Activated T-cell treated with anti-CD3 and anti-CD28 coated beads, Interleukin-2, amount 50 U/mL, for 72 hours (primary cell): ENCODE measurements around the gene ATP6V0E2. TPM values are rescaled to one million over a fixed set of nuclear protein-coding genes. Genes with fewer than 3 reads are reported as not detected.
"Not testable (repeated sequence)": the region's sequence is repeated elsewhere in the genome, so short reads cannot be mapped to it uniquely, and the experiment has no call there.

ENCODE experiments used
- ATAC-seq, 2 donors: fragments of 150-1000 bp; cut with Tn5 transposase; replicated peaks in 1 of 2; 2 replicates each; pipeline ENCODE4 v1.10.0; 2021; ENCODE audit warnings: moderate library complexity in 2 of 2, mild to moderate bottlenecking in 1 of 2
- DNase-seq, 2 donors: peaks; one replicate each; pipeline ENCODE4 v3.0.0; 2021 to 2022; ENCODE audit warnings: mixed read lengths in 1 of 2
- H3K27ac Mint-ChIP-seq: one replicate; pipeline ENCODE4 v1.8.0; 2022; ENCODE audit warnings: mild to moderate bottlenecking, moderate library complexity, mixed read lengths
- H3K27me3 Mint-ChIP-seq: one replicate; pipeline ENCODE4 v1.8.0; 2022; ENCODE audit warnings: low read depth, mixed read lengths
- H3K36me3 Mint-ChIP-seq, 2 donors: one replicate each; pipeline ENCODE4 v1.8.0; 2022; ENCODE audit warnings: mixed read lengths in 2 of 2, mild to moderate bottlenecking in 1 of 2; ENCODE audit not compliant: insufficient read depth in 2 of 2
- H3K4me1 Mint-ChIP-seq: one replicate; pipeline ENCODE4 v1.8.0; 2022; ENCODE audit warnings: low read depth, mixed read lengths
- H3K4me3 Mint-ChIP-seq, 2 donors: one replicate each; pipeline ENCODE4 v1.8.0; 2022; ENCODE audit warnings: mild to moderate bottlenecking in 2 of 2, mixed read lengths in 2 of 2, moderate library complexity in 2 of 2
- H3K9me3 Mint-ChIP-seq, 2 donors: one replicate each; pipeline ENCODE4 v1.8.0; 2022; ENCODE audit warnings: mixed read lengths in 2 of 2
- total RNA-seq, 2 donors: library from RNA; stranded (reverse); gene quantifications; one replicate each; pipeline ENCODE4 v1.2.3, GENCODE V29; 2022

Gene ATP6V0E2
- total RNA-seq, 2 donors from 2014 or later = 43.4 to 44.5 TPM

GRCh38 chr7:149881328-149882247 lies 7.8 kb downstream of the ATP6V0E2 start:
- ATAC-seq (no peak), DNase-seq (no peak)
- H3K4me3 Mint-ChIP-seq = no peak overlapping the region
- no peaks in the 10 kb centered on the region for H3K36me3 Mint-ChIP-seq
- peaks cover 19% of the 10 kb centered on the region for H3K4me1 Mint-ChIP-seq
- H3K27ac Mint-ChIP-seq = no peak overlapping the region
- no peaks in the 10 kb centered on the region for H3K9me3 Mint-ChIP-seq
- no peaks in the 10 kb centered on the region for H3K27me3 Mint-ChIP-seq

DNA sequence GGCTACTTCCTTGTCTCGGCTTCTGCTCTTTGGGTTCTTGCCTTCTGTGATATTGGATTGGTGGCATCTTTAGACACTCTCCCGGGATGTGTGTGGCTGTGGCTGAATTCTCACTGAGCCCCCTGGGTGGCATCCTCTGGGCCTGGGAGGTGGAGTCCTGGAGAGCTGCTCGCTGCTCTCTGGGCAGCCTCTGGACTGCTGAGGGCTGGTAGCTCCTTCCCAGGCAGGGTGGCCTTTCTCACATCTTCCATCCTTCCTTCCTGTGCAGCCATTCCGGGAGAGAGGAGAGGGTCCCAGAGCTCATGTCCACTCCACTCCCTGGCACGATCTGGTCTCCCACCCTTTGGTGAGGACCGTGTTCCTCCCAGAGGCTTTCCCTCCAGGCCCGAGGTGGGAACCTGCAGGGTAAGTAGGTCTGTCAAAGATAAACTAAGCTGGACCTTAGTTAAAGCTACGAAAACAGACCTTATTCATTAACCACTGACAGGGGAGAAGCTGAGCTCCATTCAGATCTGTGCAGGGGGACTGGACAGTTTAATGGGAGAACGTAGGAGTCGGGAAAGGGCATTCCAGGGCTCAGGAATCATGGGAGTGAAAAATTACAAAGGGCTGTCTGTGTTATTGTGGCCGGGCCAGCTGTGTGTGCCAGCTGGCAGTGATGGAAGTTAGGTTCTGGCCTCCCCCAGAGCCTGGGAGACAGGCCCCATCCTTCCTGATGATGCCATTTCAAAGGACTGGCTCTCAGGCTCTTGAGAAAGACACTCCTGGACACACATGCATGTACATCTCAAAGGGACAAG lies 8.7 kb downstream of the ATP6V0E2 start:
- Mint-ChIP-seq H3K27ac (no peak overlapping the region), H3K36me3 (no peaks in the 10 kb centered on the region), H3K4me1 (peaks cover 19% of the 10 kb centered on the region), H3K9me3 (no peaks in the 10 kb centered on the region), H3K27me3 (no peaks in the 10 kb centered on the region), H3K4me3 (no peak overlapping the region)
- ATAC-seq = no peak
- no peak for DNase-seq

DNA sequence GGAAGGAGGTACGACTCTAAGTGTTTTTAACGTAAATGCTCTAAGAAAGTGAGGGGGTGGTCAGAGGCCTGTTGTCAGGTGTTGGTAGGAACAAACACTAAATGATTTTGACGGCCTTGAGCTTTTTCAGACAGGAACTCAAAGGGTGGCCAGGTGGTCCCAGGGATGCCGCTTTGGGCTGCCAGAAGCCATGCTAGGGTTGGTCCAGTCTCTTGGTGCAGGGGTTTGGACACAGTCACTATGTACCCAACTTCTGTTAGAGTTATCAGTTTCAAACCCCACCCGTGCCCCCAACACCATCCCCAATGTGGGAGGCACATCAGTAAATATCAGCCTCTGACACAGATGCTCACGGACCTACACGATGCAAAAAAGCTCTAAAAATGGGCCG lies 9.3 kb downstream of the ATP6V0E2 start:
- no peak for ATAC-seq
- no peak overlapping the region for H3K27ac Mint-ChIP-seq
- no peaks in the 10 kb centered on the region for H3K27me3 Mint-ChIP-seq

DNA sequence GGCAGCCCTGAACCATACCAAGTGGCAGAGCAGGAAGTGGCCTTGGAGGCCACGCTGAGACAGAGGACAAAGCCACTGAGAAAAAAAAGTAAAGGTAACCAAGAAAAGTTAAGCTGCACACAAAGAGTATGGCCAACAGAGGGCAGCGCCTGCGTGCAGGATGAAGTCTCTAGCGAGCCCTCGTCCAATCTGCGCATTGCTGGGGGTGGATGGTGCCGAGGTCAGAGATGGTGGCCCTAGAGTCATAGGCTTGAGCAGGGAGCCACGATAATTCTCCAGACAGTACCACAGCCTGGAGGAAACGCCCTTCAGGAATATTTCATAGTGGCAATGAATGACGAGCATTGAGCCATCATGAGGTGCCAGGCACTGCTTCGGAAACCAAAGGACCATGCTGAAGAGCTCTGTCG lies 9.7 kb downstream of the ATP6V0E2 start:
- H3K4me1 Mint-ChIP-seq = peaks cover 12% of the 10 kb centered on the region
- H3K27me3 Mint-ChIP-seq = no peaks in the 10 kb centered on the region
- no peak overlapping the region for H3K4me3 Mint-ChIP-seq
- H3K9me3 Mint-ChIP-seq = no peaks in the 10 kb centered on the region
- H3K36me3 Mint-ChIP-seq = no peaks in the 10 kb centered on the region
- no peak overlapping the region for H3K27ac Mint-ChIP-seq
- ATAC-seq (peak; percentile 87 to 89), DNase-seq (peak; percentile 63 to 64)

More for the DNA sequence above, 9.3 kb downstream of the ATP6V0E2 start:
- H3K4me1 Mint-ChIP-seq = peaks cover 14% of the 10 kb centered on the region
- H3K9me3 Mint-ChIP-seq = no peaks in the 10 kb centered on the region
- no peaks in the 10 kb centered on the region for H3K36me3 Mint-ChIP-seq
- DNase-seq = no peak
- H3K4me3 Mint-ChIP-seq = no peak overlapping the region

- Mint-ChIP-seq H3K27me3 (no peaks in the 10 kb centered on the region), H3K9me3 (no peaks in the 10 kb centered on the region), H3K4me3 (no peak overlapping the region), H3K36me3 (no peaks in the 10 kb centered on the region), H3K27ac (no peak overlapping the region), H3K4me1 (peaks cover 12% of the 10 kb centered on the region)
- DNase-seq (no peak), ATAC-seq (no peak)
Measured at GRCh38 chr7:149884016-149884415, 10.2 kb downstream of the ATP6V0E2 start.

GRCh38 chr7:149884541-149884940 lies 10.8 kb downstream of the ATP6V0E2 start:
- DNase-seq (no peak), ATAC-seq (no peak)
- Mint-ChIP-seq H3K4me3 (no peak overlapping the region), H3K36me3 (no peaks in the 10 kb centered on the region), H3K27ac (no peak overlapping the region), H3K9me3 (no peaks in the 10 kb centered on the region), H3K27me3 (no peaks in the 10 kb centered on the region), H3K4me1 (peaks cover 12% of the 10 kb centered on the region)

DNA sequence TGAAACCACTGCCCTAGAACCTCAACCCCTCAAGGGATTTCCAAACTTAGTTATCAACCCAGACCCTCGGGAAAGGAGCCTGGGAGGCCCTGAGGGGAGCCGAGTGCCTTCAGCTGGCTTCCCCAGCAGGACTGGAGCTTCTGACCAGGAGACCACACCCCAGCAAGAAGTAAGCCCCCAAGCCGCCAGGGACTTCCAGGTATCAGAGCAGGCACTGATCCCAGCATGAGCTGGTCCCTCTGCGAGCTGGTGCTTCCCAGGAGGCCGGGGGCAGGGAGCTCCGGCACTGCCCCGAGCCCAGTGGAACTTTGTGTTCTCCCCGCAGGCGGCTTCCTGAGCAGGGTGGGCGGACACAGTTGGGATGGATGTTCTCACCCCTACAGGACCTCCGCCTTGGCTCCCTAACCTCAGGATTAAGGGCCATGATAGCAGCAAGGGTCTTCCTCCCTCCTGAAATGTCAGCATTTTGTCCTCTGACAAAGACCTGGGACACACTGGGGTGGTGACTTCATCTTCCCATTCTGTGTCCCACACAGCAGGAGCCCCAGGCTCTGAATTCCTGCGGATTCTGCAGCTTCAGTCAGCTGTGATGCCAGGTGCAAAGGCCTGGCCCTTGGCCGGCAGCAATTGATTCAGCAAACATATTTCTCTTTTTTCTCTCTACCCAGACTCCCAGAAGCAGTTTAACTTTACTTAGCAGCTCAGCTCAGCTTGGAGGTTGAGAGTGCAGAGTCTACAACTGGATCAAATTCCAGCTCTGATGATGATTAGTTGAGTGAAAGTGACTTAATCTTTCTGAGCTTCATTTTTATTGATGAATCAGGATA lies 11.6 kb downstream of the ATP6V0E2 start:
- H3K4me3 Mint-ChIP-seq = no peak overlapping the region
- no peaks in the 10 kb centered on the region for H3K9me3 Mint-ChIP-seq
- no peaks in the 10 kb centered on the region for H3K27me3 Mint-ChIP-seq
- DNase-seq = no peak
- no peaks in the 10 kb centered on the region for H3K36me3 Mint-ChIP-seq
- no peak overlapping the region for H3K27ac Mint-ChIP-seq
- no peak for ATAC-seq
- H3K4me1 Mint-ChIP-seq = peaks cover 12% of the 10 kb centered on the region

GRCh38 chr7:149886018-149886415 lies 12.2 kb downstream of the ATP6V0E2 start:
- H3K9me3 Mint-ChIP-seq = no peaks in the 10 kb centered on the region
- no peaks in the 10 kb centered on the region for H3K27me3 Mint-ChIP-seq
- DNase-seq (no peak), ATAC-seq (no peak)
- no peak overlapping the region for H3K4me3 Mint-ChIP-seq
- no peak overlapping the region for H3K27ac Mint-ChIP-seq
- peaks cover 12% of the 10 kb centered on the region for H3K4me1 Mint-ChIP-seq
- H3K36me3 Mint-ChIP-seq = no peaks in the 10 kb centered on the region

- H3K36me3 Mint-ChIP-seq = no peaks in the 10 kb centered on the region
- H3K4me1 Mint-ChIP-seq = peaks cover 11% of the 10 kb centered on the region
- ATAC-seq = no peak
- no peak for DNase-seq
- H3K4me3 Mint-ChIP-seq = no peak overlapping the region
- H3K9me3 Mint-ChIP-seq = no peaks in the 10 kb centered on the region
- H3K27ac Mint-ChIP-seq = no peak overlapping the region
- H3K27me3 Mint-ChIP-seq = no peaks in the 10 kb centered on the region
Measured at GRCh38 chr7:149887311-149887710, 13.5 kb downstream of the ATP6V0E2 start.

GRCh38 chr7:149890715-149891114 lies 16.9 kb downstream of the ATP6V0E2 start:
- not testable (repeated sequence) for DNase-seq, H3K4me3 Mint-ChIP-seq, H3K27ac Mint-ChIP-seq, H3K36me3 Mint-ChIP-seq, H3K27me3 Mint-ChIP-seq, ATAC-seq, H3K4me1 Mint-ChIP-seq, H3K9me3 Mint-ChIP-seq

DNA sequence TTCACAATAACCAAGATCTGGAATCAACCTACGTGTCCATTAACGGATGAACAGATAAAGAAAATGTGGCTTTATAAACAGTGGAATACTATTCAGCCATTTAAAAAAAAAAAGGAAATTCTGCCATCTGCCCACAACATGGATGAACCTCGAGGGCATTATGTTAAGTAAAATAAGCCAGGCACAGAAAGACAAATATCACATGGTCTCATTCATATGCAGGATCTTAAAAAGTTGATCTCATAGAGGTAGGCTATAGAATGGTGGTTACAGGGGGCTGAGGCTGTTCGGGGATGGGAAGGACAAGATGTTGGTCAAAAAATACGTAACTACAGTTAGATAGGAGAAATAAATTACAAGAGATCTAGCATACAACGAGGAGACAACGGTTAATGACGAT lies 21.2 kb downstream of the ATP6V0E2 start:
- H3K4me3 Mint-ChIP-seq, H3K27me3 Mint-ChIP-seq, H3K4me1 Mint-ChIP-seq, DNase-seq, H3K27ac Mint-ChIP-seq, ATAC-seq, H3K36me3 Mint-ChIP-seq, H3K9me3 Mint-ChIP-seq: not testable (repeated sequence)

GRCh38 chr7:149907776-149908376 lies 34.1 kb downstream of the ATP6V0E2 start:
- not testable (repeated sequence) for H3K4me1 Mint-ChIP-seq, ATAC-seq

More at GRCh38 chr7:149907776-149908376, 34.1 kb downstream of the ATP6V0E2 start:
- H3K27ac Mint-ChIP-seq, H3K4me3 Mint-ChIP-seq, DNase-seq, H3K9me3 Mint-ChIP-seq, H3K27me3 Mint-ChIP-seq, H3K36me3 Mint-ChIP-seq: not testable (repeated sequence)
